Osteoblast (primary cell): Measurements from ENCODE around the gene CDC25A. TPM values are rescaled to one million over a fixed set of nuclear protein-coding genes. Genes with fewer than 3 reads are reported as not detected.
"Not testable (repeated sequence)": the region's sequence is repeated elsewhere in the genome, so short reads cannot be mapped to it uniquely, and the experiment has no call there.

Experiments
- DNase-seq: peaks from one replicate; pipeline ENCODE4 v3.0.0; 2011; ENCODE audit warnings: low spot score, mixed read lengths; ENCODE audit not compliant: insufficient read length; ENCODE audit errors: missing footprints
- H2AFZ ChIP-seq: 2 replicates; pipeline ENCODE4 v1.6.0; 2011; ENCODE audit warnings: mild to moderate bottlenecking, low read length
- H3K27ac ChIP-seq: 2 replicates; pipeline ENCODE4 v1.5.1; 2011; ENCODE audit warnings: mild to moderate bottlenecking, low read depth, low read length, moderate library complexity
- H3K27me3 ChIP-seq: 2 replicates; pipeline ENCODE4 v1.6.0; 2012; ENCODE audit warnings: mild to moderate bottlenecking, control low read depth, inconsistent platforms, low read length, moderate library complexity; ENCODE audit not compliant: insufficient read depth
- H3K36me3 ChIP-seq: 2 replicates; pipeline ENCODE4 v1.5.1; 2011; ENCODE audit warnings: mild to moderate bottlenecking, low read length, control low read depth, moderate library complexity; ENCODE audit not compliant: insufficient read depth
- H3K4me1 ChIP-seq: 2 replicates; pipeline ENCODE4 v1.5.1; 2011; ENCODE audit warnings: mild to moderate bottlenecking, low read length, control low read depth, moderate library complexity; ENCODE audit not compliant: insufficient read depth
- H3K4me2 ChIP-seq: 2 replicates; pipeline ENCODE4 v1.6.0; 2011; ENCODE audit warnings: mild to moderate bottlenecking, low read length; ENCODE audit not compliant: insufficient read depth
- H3K4me3 ChIP-seq: fragments of 200-600 bp; sonication (generic); 3 replicates; pipeline ENCODE4 v1.5.1; 2012; ENCODE audit warnings: mild to moderate bottlenecking, low read length, inconsistent platforms; ENCODE audit not compliant: insufficient read depth
- H3K79me2 ChIP-seq: 2 replicates; pipeline ENCODE4 v1.6.0; 2012; ENCODE audit warnings: mild to moderate bottlenecking, low read length, control low read depth, inconsistent platforms; ENCODE audit not compliant: insufficient read depth
- H3K9me3 ChIP-seq: 2 replicates; pipeline ENCODE4 v1.5.1; 2011; ENCODE audit warnings: low read depth, low read length, control low read depth
- H4K20me1 ChIP-seq: 2 replicates; pipeline ENCODE4 v1.6.0; 2012; ENCODE audit warnings: mild to moderate bottlenecking, low read length, control low read depth; ENCODE audit not compliant: insufficient read depth
- total RNA-seq: library from RNA; depleted of rRNA; stranded (reverse); fragments of >200 nt; gene quantifications from 2 replicates; pipeline ENCODE4 v1.2.3, GENCODE V29; 2012
- TF ChIP-seq, protein P1 (sequence below): IDR thresholded peaks from 2 replicates; pipeline ENCODE4 v1.5.1; 2011; ENCODE audit warnings: mild to moderate bottlenecking, low read depth, low read length, moderate library complexity; ENCODE audit errors: extremely low read depth

Gene CDC25A
- total RNA-seq, 1 donor, result 1.1 TPM

DNA sequence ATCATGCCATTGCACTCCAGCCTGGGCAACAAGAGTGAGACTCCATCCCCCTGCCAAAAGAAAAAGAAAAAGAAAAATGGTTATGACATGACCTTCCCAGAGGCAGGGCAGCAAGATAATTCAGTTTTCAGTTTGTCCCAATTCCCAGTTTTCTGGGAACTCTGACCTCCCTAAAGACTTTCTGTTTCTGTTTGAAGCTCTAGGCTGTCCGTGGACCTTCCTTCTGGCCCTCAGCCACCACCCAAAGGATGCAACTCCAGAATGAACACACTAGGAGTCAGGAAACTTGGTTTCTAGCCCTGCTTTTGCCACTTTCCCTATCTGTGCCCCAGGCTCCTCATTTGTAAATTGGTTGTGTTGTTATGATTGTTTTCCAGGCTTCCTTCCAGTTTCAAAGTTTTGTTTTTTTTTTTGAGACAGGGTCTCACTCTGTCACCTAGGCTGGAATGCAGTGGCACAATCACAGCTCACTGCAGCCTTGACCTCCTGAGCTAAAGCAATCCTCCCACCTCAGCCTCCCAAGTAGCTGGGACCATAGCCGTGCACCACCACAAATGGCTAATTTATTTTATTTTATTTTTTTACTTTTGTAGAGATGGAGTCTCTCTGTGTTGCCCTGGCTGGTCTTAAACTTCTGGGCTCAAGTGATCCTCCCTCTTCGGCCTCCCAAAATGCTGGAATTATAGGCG, 68.6 kb downstream of the CDC25A start:
- Histone ChIP-seq H3K79me2 (no peaks in the 10 kb centered on the region), H3K4me1 (peaks cover 6% of the 10 kb centered on the region), H3K36me3 (no peaks in the 10 kb centered on the region), H3K9me3 (no peaks in the 10 kb centered on the region), H3K4me2 (peak overlapping the region; percentile 55), H3K27ac (no peak overlapping the region), H3K4me3 (no peak overlapping the region), H2AFZ (peak overlapping the region; percentile 71), H3K27me3 (no peaks in the 10 kb centered on the region), H4K20me1 (no peaks in the 10 kb centered on the region)
- peak; percentile 71 for DNase-seq
- TF ChIP-seq, protein P1, sequence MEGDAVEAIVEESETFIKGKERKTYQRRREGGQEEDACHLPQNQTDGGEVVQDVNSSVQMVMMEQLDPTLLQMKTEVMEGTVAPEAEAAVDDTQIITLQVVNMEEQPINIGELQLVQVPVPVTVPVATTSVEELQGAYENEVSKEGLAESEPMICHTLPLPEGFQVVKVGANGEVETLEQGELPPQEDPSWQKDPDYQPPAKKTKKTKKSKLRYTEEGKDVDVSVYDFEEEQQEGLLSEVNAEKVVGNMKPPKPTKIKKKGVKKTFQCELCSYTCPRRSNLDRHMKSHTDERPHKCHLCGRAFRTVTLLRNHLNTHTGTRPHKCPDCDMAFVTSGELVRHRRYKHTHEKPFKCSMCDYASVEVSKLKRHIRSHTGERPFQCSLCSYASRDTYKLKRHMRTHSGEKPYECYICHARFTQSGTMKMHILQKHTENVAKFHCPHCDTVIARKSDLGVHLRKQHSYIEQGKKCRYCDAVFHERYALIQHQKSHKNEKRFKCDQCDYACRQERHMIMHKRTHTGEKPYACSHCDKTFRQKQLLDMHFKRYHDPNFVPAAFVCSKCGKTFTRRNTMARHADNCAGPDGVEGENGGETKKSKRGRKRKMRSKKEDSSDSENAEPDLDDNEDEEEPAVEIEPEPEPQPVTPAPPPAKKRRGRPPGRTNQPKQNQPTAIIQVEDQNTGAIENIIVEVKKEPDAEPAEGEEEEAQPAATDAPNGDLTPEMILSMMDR, result no peak

DNA sequence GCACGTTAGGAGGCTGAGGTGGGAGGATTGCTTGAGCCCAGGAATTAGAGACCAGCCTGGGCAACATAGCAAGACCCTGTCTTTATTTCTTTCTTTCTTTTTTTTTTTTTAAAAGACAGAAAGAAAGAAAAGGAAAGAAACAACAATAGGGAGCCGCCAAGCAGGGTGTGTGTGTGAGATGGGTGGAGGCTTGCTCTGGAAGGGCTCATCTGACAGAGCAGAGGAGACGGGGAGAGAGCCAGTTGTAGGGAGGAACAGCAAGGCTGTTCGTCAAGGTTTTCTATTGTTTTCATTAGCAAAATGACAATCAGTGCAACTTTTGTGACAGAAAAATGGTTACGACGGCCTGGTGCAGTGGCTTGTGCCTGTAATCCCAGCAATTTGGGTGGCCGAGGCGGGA, 69.3 kb downstream of the CDC25A start:
- no peaks in the 10 kb centered on the region for H3K79me2 ChIP-seq
- H3K4me2 ChIP-seq, result no peak overlapping the region
- H3K27me3 ChIP-seq, result no peaks in the 10 kb centered on the region
- no peak overlapping the region for H3K4me3 ChIP-seq
- DNase-seq, result no peak
- H3K9me3 ChIP-seq, result no peaks in the 10 kb centered on the region
- H3K27ac ChIP-seq, result no peak overlapping the region
- TF ChIP-seq, protein P1, result no peak
- H4K20me1 ChIP-seq, result no peaks in the 10 kb centered on the region
- no peak overlapping the region for H2AFZ ChIP-seq
- H3K36me3 ChIP-seq, result no peaks in the 10 kb centered on the region
- H3K4me1 ChIP-seq, result peaks cover 6% of the 10 kb centered on the region

DNA sequence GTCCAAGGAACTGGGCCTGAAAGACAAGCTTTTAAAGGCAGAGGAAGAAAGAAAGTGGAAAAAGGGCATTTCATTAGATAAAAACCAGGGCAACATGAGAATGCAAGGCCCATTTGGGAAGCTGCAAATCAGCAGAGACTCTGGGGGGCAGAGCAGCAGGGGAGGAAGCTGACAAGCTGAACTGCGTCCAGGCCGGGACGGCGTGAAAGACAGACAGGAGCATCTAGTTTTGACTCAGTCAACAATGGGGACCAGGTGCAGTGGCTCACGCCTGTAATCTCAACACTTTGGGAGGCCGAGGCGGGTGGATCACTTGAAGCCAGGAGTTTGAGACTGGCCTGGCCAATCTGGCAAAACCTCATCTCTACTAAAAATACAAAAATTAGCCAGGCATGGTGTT, 69.9 kb downstream of the CDC25A start:
- Histone ChIP-seq H3K36me3 (no peaks in the 10 kb centered on the region), H3K27ac (no peak overlapping the region), H3K9me3 (no peaks in the 10 kb centered on the region), H2AFZ (no peak overlapping the region), H3K27me3 (no peaks in the 10 kb centered on the region), H4K20me1 (no peaks in the 10 kb centered on the region), H3K79me2 (no peaks in the 10 kb centered on the region), H3K4me1 (peaks cover 6% of the 10 kb centered on the region), H3K4me2 (no peak overlapping the region), H3K4me3 (no peak overlapping the region)
- TF ChIP-seq, protein P1, result no peak
- DNase-seq, result no peak

DNA sequence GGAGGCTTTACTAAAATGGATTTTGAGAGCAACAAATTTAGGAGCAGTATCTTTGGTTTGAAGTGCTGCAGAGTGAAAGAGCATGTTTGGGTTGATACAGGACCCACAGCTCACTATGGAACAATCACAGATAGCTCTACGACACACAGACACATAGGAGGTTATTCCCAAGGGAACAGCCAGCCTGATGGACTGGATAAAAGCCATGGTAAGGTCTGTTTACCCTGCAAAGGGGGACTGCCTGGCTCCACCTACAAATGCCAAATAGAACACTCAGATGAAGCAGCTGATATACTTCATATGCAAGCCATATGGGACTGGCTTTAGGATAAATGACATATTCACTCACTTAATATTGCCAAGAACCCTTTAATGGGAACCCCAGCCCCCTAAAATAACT, 75.4 kb downstream of the CDC25A start:
- Histone ChIP-seq H3K9me3 (no peaks in the 10 kb centered on the region), H3K27ac (no peak overlapping the region), H3K79me2 (no peaks in the 10 kb centered on the region), H3K4me2 (peak overlapping the region; percentile 61), H2AFZ (peak overlapping the region; percentile 89), H3K27me3 (no peaks in the 10 kb centered on the region), H3K4me3 (peak overlapping the region; percentile 50), H4K20me1 (no peaks in the 10 kb centered on the region), H3K4me1 (peaks cover 8% of the 10 kb centered on the region), H3K36me3 (no peaks in the 10 kb centered on the region)
- TF ChIP-seq, protein P1, result no peak
- no peak for DNase-seq

DNA sequence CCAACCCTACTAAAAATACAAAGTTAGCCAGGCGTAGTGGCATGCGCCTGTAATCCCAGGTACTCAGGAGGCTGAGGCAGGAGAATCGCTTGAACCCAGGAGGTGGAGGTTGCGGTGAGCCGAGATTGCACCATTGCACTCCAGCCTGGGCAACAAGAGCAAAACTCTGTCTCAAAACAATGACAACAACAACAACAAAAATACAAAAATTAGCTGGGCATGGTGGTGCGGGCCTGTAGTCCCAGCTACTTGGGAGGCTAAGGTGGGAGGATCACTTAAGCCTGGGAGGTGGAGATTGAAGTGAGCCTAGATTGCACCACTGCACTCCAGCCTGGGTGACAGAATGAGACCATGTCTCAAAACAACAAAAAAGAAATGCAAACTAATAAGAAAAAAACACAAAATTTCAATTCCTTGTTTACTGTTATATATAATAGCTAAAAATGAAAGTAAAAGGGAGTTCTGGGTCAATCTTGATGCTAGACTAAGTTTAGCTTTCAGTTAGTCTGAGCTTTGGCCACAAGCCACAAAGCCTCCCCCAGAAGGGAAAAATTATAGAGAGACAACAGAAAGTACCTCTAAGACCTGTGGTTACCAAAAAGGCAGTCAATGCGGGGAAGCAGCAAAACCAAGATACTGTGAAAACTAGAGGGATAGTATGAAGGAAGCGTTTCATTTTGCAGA, 76.0 kb downstream of the CDC25A start:
- not testable (repeated sequence) for H3K4me1 ChIP-seq, H3K9me3 ChIP-seq, H4K20me1 ChIP-seq, H3K27me3 ChIP-seq, H3K36me3 ChIP-seq, H3K79me2 ChIP-seq, H3K27ac ChIP-seq
- H3K4me3 ChIP-seq, result peak overlapping the region; percentile 50
- peak overlapping the region; percentile 89 for H2AFZ ChIP-seq
- DNase-seq, result peak; percentile 71
- peak overlapping the region; percentile 61 for H3K4me2 ChIP-seq
